Measurements from ENCODE around the gene CBX2.
A peak's percentile ranks its signal among the peaks of the same experiment; 100 is the strongest.

The CBX2 gene

GRCh38 chr17:79799538-79800324 lies 21.8 kb downstream of the CBX2 start:
- H3K36me3 ChIP-seq (ENCODE audit: low read length), result no peaks in the 10 kb centered on the region
- H3F3A ChIP-seq (ENCODE audit: insufficient read depth), result peaks cover 3% of the 10 kb centered on the region; the same call in 1 of the 2 replicates
- no peaks in the 10 kb centered on the region for H4K20me1 ChIP-seq (ENCODE audit: low read depth, low read length)
- H3K4me2 ChIP-seq (ENCODE audit: low read depth, low read length, poor library complexity, severe bottlenecking), result peak overlapping the region; percentile 49
- TF ChIP-seq, protein P1, sequence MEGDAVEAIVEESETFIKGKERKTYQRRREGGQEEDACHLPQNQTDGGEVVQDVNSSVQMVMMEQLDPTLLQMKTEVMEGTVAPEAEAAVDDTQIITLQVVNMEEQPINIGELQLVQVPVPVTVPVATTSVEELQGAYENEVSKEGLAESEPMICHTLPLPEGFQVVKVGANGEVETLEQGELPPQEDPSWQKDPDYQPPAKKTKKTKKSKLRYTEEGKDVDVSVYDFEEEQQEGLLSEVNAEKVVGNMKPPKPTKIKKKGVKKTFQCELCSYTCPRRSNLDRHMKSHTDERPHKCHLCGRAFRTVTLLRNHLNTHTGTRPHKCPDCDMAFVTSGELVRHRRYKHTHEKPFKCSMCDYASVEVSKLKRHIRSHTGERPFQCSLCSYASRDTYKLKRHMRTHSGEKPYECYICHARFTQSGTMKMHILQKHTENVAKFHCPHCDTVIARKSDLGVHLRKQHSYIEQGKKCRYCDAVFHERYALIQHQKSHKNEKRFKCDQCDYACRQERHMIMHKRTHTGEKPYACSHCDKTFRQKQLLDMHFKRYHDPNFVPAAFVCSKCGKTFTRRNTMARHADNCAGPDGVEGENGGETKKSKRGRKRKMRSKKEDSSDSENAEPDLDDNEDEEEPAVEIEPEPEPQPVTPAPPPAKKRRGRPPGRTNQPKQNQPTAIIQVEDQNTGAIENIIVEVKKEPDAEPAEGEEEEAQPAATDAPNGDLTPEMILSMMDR (IDR thresholded peaks at IDR 0.05; ENCODE audit: insufficient read depth, low read length, poor library complexity, severe bottlenecking), result no peak
- no peak for TF ChIP-seq EZH2phosphoT487 (conservative IDR thresholded peaks at IDR 0.05; ENCODE audit: low read length)
- H3K9me3 ChIP-seq (ENCODE audit: insufficient read depth, low read length), result no peaks in the 10 kb centered on the region
- H3K9ac ChIP-seq (ENCODE audit: low read length), result no peak overlapping the region; the same call in 1 of the 2 replicates
- no peaks in the 10 kb centered on the region for H3K9me2 ChIP-seq (replicated peaks; ENCODE audit: insufficient read depth, low read length)
- peaks cover 6% of the 10 kb centered on the region for H3K79me2 ChIP-seq (ENCODE audit: insufficient read depth, low read length)
- no peak overlapping the region for H3K27ac ChIP-seq (ENCODE audit: low read depth, low read length)
- H2AFZ ChIP-seq (ENCODE audit: low read depth, low read length, severe bottlenecking), result peak overlapping the region; percentile 47
- H3K4me3 ChIP-seq (ENCODE audit: insufficient read depth, low read length, poor library complexity, severe bottlenecking), result no peak overlapping the region
- H3K27me3 ChIP-seq (ENCODE audit: low read length), result no peaks in the 10 kb centered on the region

DNA sequence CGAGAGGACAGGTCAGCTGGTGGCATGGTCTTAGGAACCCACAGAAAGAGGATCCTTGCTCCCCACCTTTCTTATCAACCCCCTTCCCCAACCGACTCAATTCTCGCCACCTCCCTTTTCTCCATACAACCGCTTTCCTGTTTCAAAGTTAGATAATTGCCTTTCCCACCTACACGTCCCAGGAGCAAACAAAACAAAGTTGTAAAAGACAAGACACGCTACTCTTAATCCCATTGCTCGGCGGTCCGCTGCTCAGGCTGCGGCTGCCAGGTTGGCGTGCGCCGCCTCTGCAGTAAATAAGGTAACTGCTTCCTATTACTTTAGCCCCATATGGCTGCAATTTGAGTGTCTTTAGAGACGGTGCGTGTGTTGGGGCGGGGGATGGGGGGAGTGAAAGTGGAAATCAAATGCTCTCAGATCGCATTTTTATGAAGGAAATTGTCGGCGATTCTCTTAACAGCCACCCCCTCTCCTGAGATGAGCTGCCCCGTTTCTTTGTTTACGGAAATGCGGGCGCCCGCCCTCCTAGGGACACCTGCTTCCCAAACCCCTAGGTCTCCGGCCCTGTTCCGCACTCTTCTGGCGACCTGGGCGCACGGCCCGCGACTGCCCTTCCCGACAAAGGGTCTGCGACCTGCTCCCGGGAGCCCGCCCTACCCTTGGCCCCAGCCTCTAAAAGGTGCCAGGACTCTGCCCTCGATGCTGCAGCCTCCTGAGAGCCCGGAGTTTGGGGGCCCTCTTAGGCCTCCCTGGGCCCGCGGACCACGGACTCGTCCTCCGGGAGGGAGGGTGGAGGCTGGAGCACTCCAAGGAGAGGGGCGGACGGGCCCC lies 22.6 kb downstream of the CBX2 start:
- peaks cover 6% of the 10 kb centered on the region for H3K79me2 ChIP-seq (ENCODE audit: insufficient read depth, low read length)
- H2AFZ ChIP-seq (ENCODE audit: low read depth, low read length, severe bottlenecking), result peak overlapping the region; percentile 47
- H3K4me2 ChIP-seq (ENCODE audit: low read depth, low read length, poor library complexity, severe bottlenecking), result peak overlapping the region; percentile 49
- TF ChIP-seq, protein P1 (IDR thresholded peaks at IDR 0.05; ENCODE audit: insufficient read depth, low read length, poor library complexity, severe bottlenecking), result no peak
- no peak for TF ChIP-seq EZH2phosphoT487 (conservative IDR thresholded peaks at IDR 0.05; ENCODE audit: low read length)
- H4K20me1 ChIP-seq (ENCODE audit: low read depth, low read length), result no peaks in the 10 kb centered on the region
- H3K36me3 ChIP-seq (ENCODE audit: low read length), result no peaks in the 10 kb centered on the region
- H3K9me2 ChIP-seq (replicated peaks; ENCODE audit: insufficient read depth, low read length), result no peaks in the 10 kb centered on the region
- no peak overlapping the region for H3K27ac ChIP-seq (ENCODE audit: low read depth, low read length)
- no peaks in the 10 kb centered on the region for H3K9me3 ChIP-seq (ENCODE audit: insufficient read depth, low read length)
- peaks cover 6% of the 10 kb centered on the region for H3F3A ChIP-seq (ENCODE audit: insufficient read depth)
- H3K27me3 ChIP-seq (ENCODE audit: low read length), result no peaks in the 10 kb centered on the region
- no peak overlapping the region; the same call in 1 of the 2 replicates for H3K9ac ChIP-seq (ENCODE audit: low read length)
- H3K4me3 ChIP-seq (ENCODE audit: insufficient read depth, low read length, poor library complexity, severe bottlenecking), result no peak overlapping the region

DNA sequence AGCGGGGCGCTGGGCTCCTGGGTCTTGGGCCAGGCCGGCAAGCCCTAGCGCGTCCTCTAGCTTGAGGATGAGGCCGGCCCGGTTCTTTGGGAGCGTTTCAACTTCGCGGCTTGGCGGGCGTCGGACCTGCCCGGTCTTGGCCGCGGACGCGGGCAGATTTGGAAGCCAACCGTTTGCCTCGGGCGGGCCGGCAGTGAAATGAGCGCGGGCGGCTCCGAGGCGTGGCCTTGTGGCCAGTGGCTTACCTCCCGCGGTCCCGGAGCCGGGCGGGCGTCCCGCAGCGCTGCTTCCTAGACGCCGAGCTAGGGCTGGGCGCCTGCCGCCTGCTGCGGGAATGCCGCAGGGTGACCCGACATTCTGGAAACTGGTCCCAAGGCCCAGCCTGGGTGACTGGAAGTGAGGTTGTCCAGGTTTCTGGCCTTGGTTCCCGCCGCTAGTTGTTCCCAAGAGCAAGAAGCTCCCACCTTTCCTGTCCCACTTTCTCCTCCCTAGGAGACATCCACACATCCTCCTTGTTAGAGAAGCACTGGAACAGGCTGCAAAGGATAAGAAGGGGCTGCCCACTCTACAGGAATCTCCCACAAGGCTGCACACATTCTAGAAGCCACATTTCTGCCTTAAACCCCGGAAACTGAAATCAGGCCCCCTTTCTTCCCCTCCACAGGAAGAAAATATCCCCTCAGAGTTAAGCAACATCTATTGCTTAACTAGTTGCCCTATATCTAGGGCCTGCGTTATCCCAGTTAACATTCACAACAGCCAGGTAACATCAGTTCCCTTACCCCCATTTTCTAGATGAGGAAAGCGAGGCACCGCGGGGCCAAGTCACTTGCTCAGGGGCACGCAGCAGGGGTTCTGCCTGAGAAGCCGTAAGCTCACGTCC lies 23.4 kb downstream of the CBX2 start:
- H3K4me3 ChIP-seq (ENCODE audit: insufficient read depth, low read length, poor library complexity, severe bottlenecking), result no peak overlapping the region
- H3K79me2 ChIP-seq (ENCODE audit: insufficient read depth, low read length), result no peaks in the 10 kb centered on the region
- no peaks in the 10 kb centered on the region for H4K20me1 ChIP-seq (ENCODE audit: low read depth, low read length)
- no peaks in the 10 kb centered on the region for H3K36me3 ChIP-seq (ENCODE audit: low read length)
- H3K27ac ChIP-seq (ENCODE audit: low read depth, low read length), result no peak overlapping the region
- H2AFZ ChIP-seq (ENCODE audit: low read depth, low read length, severe bottlenecking), result peak overlapping the region; percentile 47
- no peaks in the 10 kb centered on the region for H3K9me2 ChIP-seq (replicated peaks; ENCODE audit: insufficient read depth, low read length)
- H3K4me2 ChIP-seq (ENCODE audit: low read depth, low read length, poor library complexity, severe bottlenecking), result peak overlapping the region; percentile 49
- no peak overlapping the region for H3K9ac ChIP-seq (ENCODE audit: low read length)
- H3K27me3 ChIP-seq (ENCODE audit: low read length), result no peaks in the 10 kb centered on the region
- TF ChIP-seq, protein P1 (IDR thresholded peaks at IDR 0.05; ENCODE audit: insufficient read depth, low read length, poor library complexity, severe bottlenecking), result no peak
- TF ChIP-seq EZH2phosphoT487 (conservative IDR thresholded peaks at IDR 0.05; ENCODE audit: low read length), result no peak
- H3K9me3 ChIP-seq (ENCODE audit: insufficient read depth, low read length), result no peaks in the 10 kb centered on the region
- peaks cover 7% of the 10 kb centered on the region for H3F3A ChIP-seq (ENCODE audit: insufficient read depth)

Data from SU-DHL-6 (cell line).